HepG2 (cell line): ENCODE measurements around the gene PFN1. TPM values are rescaled to one million over a fixed set of nuclear protein-coding genes. Genes with fewer than 3 reads are reported as not detected.

Experiments used
- AGO2 ChIP-seq: fragments of 200-400 bp; formaldehyde crosslinking; optimal IDR thresholded peaks from 2 replicates; pipeline ENCODE3; 2017; ENCODE audit warnings: mild to moderate bottlenecking, low read depth, low read length, moderate library complexity
- ARID4A ChIP-seq: sonication (generic); formaldehyde crosslinking; IDR thresholded peaks from 2 replicates; pipeline ENCODE4 v1.5.0; 2020; ENCODE audit warnings: mild to moderate bottlenecking, missing genetic modification reagents, borderline replicate concordance
- EHMT2 ChIP-seq: fragments of 200-600 bp; sonication (generic); IDR thresholded peaks from 2 replicates; pipeline ENCODE4 v1.7.0; 2017; ENCODE audit warnings: antibody characterized with exemption, low read depth, low read length, borderline replicate concordance
- JUND ChIP-seq: sonication (generic); formaldehyde crosslinking; IDR thresholded peaks from 2 replicates; pipeline ENCODE4 v1.8.0; 2022; ENCODE audit warnings: mild to moderate bottlenecking, missing genetic modification reagents
- MAFF ChIP-seq: IDR thresholded peaks from 2 replicates; pipeline ENCODE4 v1.6.1; 2011; ENCODE audit warnings: low read depth, low read length, improper control_type of control experiment
- MIXL1 ChIP-seq: IDR thresholded peaks from 2 replicates; pipeline ENCODE4 v1.6.1; 2016
- PREB ChIP-seq: sonication (generic); formaldehyde crosslinking; IDR thresholded peaks from 2 replicates; pipeline ENCODE4 v1.4.0; 2020; ENCODE audit warnings: missing genetic modification reagents
- TAF1 ChIP-seq: sonication (generic); formaldehyde crosslinking; IDR thresholded peaks from 2 replicates; pipeline ENCODE4 v1.4.0; 2020; ENCODE audit warnings: missing genetic modification reagents
- TCF12 ChIP-seq, 2 experiments: fragments of 450-650 bp in 1 of 2; sonication (generic) in 1 of 2; formaldehyde crosslinking in 1 of 2; IDR thresholded peaks; 2 replicates each; pipeline versions ENCODE4 v1.6.1 to v1.8.0; 2017 to 2022; ENCODE audit warnings: antibody characterized with exemption in 1 of 2, mild to moderate bottlenecking in 1 of 2, missing genetic modification reagents in 1 of 2, moderate library complexity in 1 of 2
- TFE3 ChIP-seq: IDR thresholded peaks from 2 replicates; pipeline ENCODE4 v1.6.1; 2016
- THAP7 ChIP-seq: sonication (generic); formaldehyde crosslinking; IDR thresholded peaks from 2 replicates; pipeline ENCODE4 v1.8.1; 2023; ENCODE audit warnings: mild to moderate bottlenecking, missing genetic modification reagents
- TRAFD1 ChIP-seq: sonication (generic); formaldehyde crosslinking; IDR thresholded peaks from 2 replicates; pipeline ENCODE4 v1.5.1; 2020; ENCODE audit warnings: missing genetic modification reagents, mild to moderate bottlenecking, borderline replicate concordance
- ZNF18 ChIP-seq: sonication (generic); formaldehyde crosslinking; IDR thresholded peaks from 2 replicates; pipeline ENCODE4 v1.8.0; 2022; ENCODE audit warnings: mild to moderate bottlenecking, missing genetic modification reagents; ENCODE audit not compliant: insufficient replicate concordance
- ZNF350 ChIP-seq: sonication (generic); formaldehyde crosslinking; IDR thresholded peaks from 2 replicates; pipeline ENCODE4 v1.4.0; 2020; ENCODE audit warnings: mild to moderate bottlenecking, low read depth, missing genetic modification reagents, borderline replicate concordance
- ZNF660 ChIP-seq: sonication (generic); formaldehyde crosslinking; IDR thresholded peaks from 2 replicates; pipeline ENCODE4 v1.5.1; 2020; ENCODE audit warnings: mild to moderate bottlenecking, low read depth, missing genetic modification reagents, borderline replicate concordance
- ZNF746 ChIP-seq: sonication (generic); formaldehyde crosslinking; IDR thresholded peaks from 2 replicates; pipeline ENCODE4 v1.8.0; 2022; ENCODE audit warnings: mild to moderate bottlenecking, missing genetic modification reagents
- polyA plus RNA-seq, 8 experiments: library from polyadenylated mRNA; depleted of rRNA in 3 of 8; stranded (reverse) in 7 of 8; unstranded in 1 of 8; fragments of >200 nt; fragmentation: Illumina TruSeq in 4 of 8; extraction: Trizol in 4 of 8; gene quantifications; 2 replicates each; pipeline versions ENCODE4 v1.2.1 to v1.2.3, GENCODE V29; 2011 to 2016; ENCODE audit warnings: low read depth in 4 of 8, missing spikeins in 1 of 8, mixed read lengths in 1 of 8; ENCODE audit not compliant: insufficient read depth in 1 of 8
- total RNA-seq, 5 experiments: library from RNA; depleted of rRNA; stranded (reverse); fragments of >200 nt; fragmentation: Illumina TruSeq; extraction: Trizol; gene quantifications; 2 replicates each; pipeline ENCODE4 v1.2.3, GENCODE V29; 2016; ENCODE audit warnings: low read depth in 1 of 5

PFN1 gene
- total and polyA plus RNA-seq, 2 of the 13 experiments (the other 11 are each of a cell fraction or from before 2014, with no cell fraction given), result 494 to 613 TPM

GRCh38 chr17:4986951-4987766, 38.8 kb upstream of the PFN1 start, which contains the start of gene CAMTA2 (continued):
- TF ChIP-seq ZNF746 (CRISPR knock-in tag), result 0 out of 2 replicates have a peak, but pooled peaks have one; percentile 58
- TF ChIP-seq TFE3 (CRISPR knock-in tag), result no peak
- TF ChIP-seq JUND (CRISPR knock-in tag), result no peak
- TF ChIP-seq MAFF, result no peak
- no peak for TF ChIP-seq ZNF350 (CRISPR knock-in tag)
- TF ChIP-seq ZNF18 (CRISPR knock-in tag), result no peak
- peak; percentile 75 for TF ChIP-seq AGO2
- TF ChIP-seq THAP7 (CRISPR knock-in tag), result 0 out of 2 replicates have a peak, but pooled peaks have one; percentile 41
- TF ChIP-seq ARID4A (CRISPR knock-in tag), result peak; percentile 92
- TF ChIP-seq TAF1 (CRISPR knock-in tag), result peak; percentile 73
- peak; percentile 71 for TF ChIP-seq MIXL1 (CRISPR knock-in tag)
- TF ChIP-seq EHMT2, result no peak
- no peak for TF ChIP-seq PREB (CRISPR knock-in tag)
- TF ChIP-seq ZNF660 (CRISPR knock-in tag), result no peak
- TF ChIP-seq TRAFD1 (CRISPR knock-in tag), result no peak
- no peak for TF ChIP-seq TCF12 (IDR thresholded peaks at IDR 0.05)
- TF ChIP-seq TCF12 (CRISPR knock-in tag; IDR thresholded peaks at IDR 0.05), result no peak
